Measurements from ENCODE around the gene ISLR2.

Gene ISLR2

DNA sequence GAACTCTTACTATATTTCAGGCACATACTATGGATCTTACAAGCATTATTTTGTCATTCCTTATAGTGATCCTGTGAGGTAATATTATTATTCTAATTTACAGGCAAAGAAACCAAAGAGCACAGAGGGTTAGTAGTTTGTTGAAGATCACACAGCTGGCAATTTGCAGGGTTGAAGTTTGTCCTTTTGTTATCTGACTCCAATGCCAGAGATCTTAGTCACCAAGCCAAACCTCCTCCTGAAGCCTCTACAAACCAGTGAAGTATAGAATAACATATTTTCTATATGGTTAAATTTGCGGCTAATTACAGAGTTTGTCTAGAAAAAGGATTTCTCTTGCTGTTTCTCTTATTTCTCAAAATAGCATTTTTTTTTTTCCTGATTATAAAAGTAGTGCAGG, 11.2 kb downstream of the ISLR2 start:
- ChIA-PET POLR2A (no interaction called here), CTCF (no interaction called here)
- no peak overlapping the region for H3K4me3 ChIP-seq (ENCODE audit: low read depth, low read length)
- TF ChIP-seq CTCF (IDR thresholded peaks at IDR 0.05; ENCODE audit: insufficient read depth, low read length, missing control alignments) = no peak
- no peak for DNase-seq (ENCODE audit: low read depth, low spot score)

DNA sequence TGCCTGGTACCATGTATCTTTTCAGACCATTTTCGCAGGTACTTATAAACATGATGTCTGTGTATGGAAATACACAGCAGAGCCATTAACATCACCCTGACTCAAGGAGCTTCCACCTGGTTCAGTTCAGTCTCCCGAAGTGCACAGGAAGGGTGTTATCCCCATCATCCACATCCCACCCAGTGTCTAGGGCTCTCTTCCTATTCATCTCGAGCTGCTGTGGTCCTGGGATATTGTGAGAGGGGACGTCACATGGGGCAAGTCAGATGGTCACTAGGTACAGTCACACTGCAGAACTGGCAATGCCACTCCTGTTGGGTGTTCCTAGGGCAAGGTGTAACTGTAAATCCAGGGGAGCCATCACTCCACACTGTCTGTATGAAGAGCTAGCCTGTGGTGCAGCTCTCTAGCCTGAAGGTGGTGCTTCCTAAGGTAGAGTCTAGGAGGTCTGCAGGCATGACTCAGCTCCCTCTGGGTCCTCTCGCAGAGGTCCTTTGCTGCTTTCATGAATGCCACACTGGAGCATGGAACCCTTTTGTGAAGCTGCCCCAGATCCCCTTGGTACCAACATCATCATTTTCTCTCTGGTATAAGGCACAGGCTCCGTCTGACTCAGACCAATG, 13.9 kb downstream of the ISLR2 start:
- no peak for TF ChIP-seq CTCF (IDR thresholded peaks at IDR 0.05; ENCODE audit: insufficient read depth, low read length, missing control alignments)
- CTCF ChIA-PET = interaction anchor here (0.6 to 2.6 kb wide), 4 partner anchors 10 to 165 kb away, joined by 3 to 14 read pairs (median 6); no protein-coding TSS in a partner anchor
- POLR2A ChIA-PET = no interaction called here
- no peak overlapping the region for H3K4me3 ChIP-seq (ENCODE audit: low read depth, low read length)
- DNase-seq (ENCODE audit: low read depth, low spot score) = no peak

GRCh38 chr15:74146277-74146800, 16.0 kb downstream of the ISLR2 start:
- TF ChIP-seq CTCF (IDR thresholded peaks at IDR 0.05; ENCODE audit: insufficient read depth, low read length, missing control alignments) = no peak
- CTCF ChIA-PET = no interaction called here
- POLR2A ChIA-PET = no interaction called here
- H3K4me3 ChIP-seq (ENCODE audit: low read depth, low read length) = no peak overlapping the region
- DNase-seq (ENCODE audit: low read depth, low spot score) = no peak

DNA sequence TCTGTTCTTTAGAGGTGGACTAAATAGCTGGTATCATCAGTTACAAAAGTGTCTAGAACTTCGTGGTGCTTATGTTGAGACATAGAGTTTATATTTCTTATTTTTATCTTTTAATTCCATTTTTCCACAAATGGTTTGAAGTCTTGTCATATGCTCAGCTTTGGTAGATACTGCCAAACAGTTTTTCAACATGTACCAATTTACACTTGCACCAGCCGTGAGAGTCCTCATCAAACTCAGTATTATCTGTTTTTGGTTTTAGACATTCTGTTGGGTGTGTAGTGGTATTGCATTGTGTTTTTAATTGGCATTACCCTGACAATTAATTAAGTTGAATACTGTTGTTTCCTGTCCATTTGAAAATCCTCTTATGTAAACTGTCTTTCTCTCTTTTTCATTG, 16.7 kb downstream of the ISLR2 start:
- POLR2A ChIA-PET = no interaction called here

GRCh38 chr15:74155766-74156417, 25.5 kb downstream of the ISLR2 start:
- DNase-seq (ENCODE audit: low read depth, low spot score) = no peak
- ChIA-PET POLR2A (no interaction called here), CTCF (interaction anchor here (0.8 to 1.5 kb wide), 4 partner anchors 21 to 165 kb away, joined by 3 to 6 read pairs (median 4); no protein-coding TSS in a partner anchor)
- H3K4me3 ChIP-seq (ENCODE audit: low read depth, low read length) = no peak overlapping the region
- TF ChIP-seq CTCF (IDR thresholded peaks at IDR 0.05; ENCODE audit: insufficient read depth, low read length, missing control alignments) = no peak

More for the DNA sequence above, 16.7 kb downstream of the ISLR2 start:
- no peak overlapping the region for H3K4me3 ChIP-seq (ENCODE audit: low read depth, low read length)
- CTCF ChIA-PET = no interaction called here
- DNase-seq (ENCODE audit: low read depth, low spot score) = no peak
- no peak for TF ChIP-seq CTCF (IDR thresholded peaks at IDR 0.05; ENCODE audit: insufficient read depth, low read length, missing control alignments)

DNA sequence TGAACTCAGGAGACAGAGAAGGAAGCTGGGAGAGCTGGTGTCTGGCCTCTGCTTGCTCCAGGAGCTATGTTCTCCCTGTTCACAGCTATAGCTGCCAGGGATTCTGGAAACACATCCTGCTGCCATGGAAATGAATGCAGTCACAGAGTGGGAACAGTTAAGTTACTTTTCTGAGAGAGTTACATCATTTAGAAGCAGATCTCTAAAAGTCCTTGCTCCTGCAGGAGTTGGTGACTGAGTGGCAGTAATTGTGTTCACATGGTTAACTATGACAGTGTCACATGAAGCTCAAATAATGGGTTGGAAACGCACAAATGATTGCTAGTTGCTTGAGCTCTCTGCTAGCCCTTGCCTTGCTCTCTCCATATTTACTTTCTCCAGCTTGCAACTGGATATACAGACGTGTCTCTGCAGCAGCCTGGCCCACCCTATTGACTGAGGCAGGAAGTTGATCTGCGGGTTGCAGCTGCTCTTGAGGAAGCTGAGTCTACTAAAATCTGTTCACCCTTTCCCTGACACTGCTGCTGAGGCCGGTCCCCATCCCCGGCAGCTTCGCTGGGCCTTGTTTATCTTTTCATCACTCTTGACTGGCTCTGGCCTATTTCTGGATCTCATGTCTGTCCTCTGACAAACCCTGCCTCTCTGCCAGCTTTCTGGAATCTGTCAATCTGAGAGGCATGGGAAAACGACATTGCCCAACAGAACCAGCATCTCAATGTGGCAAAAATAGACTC, 26.5 kb downstream of the ISLR2 start:
- no peak for TF ChIP-seq CTCF (IDR thresholded peaks at IDR 0.05; ENCODE audit: insufficient read depth, low read length, missing control alignments)
- POLR2A ChIA-PET = interaction anchor here (0.8 kb wide), 1 partner anchor 21 kb away, joined by 3 read pairs; no protein-coding TSS in a partner anchor
- H3K4me3 ChIP-seq (ENCODE audit: low read depth, low read length) = no peak overlapping the region
- no peak for DNase-seq (ENCODE audit: low read depth, low spot score)
- CTCF ChIA-PET = interaction anchor here (0.8 to 1.3 kb wide), 5 partner anchors 9 to 147 kb away, joined by 3 to 6 read pairs (median 3); no protein-coding TSS in a partner anchor

Measured in AG04449 (cell line).